ENCODE measurements around the gene NPAS3. TPM values are rescaled to one million over a fixed set of nuclear protein-coding genes. Genes with fewer than 3 reads are reported as not detected.

NPAS3 gene
- total and polyA plus RNA-seq, 8 donors: 0.23 to 2.8 (median 1.4) TPM

DNA sequence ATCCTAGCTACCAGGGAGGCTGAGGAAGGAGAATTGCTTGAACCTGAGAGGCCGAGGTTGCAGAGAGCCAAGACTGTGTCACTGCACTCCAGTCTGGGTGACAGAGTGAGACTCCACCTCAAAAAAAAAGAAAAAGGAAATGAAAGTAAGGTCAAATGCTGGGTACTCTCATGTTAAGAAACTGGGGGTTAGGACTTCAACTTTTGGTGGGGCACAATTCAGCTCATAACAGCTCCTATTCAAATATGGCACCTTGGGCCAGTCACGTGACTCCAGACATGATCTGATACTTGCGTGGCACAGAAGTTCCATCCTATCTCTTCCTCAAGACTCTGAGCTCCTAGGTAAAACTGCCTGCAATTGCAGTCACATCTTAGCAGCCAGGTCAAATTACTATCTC is 869.5 kb downstream of the NPAS3 start:
- no peak for FAIRE-seq

GRCh38 chr14:33809396-33809981 is 870.8 kb downstream of the NPAS3 start:
- no peaks in the 10 kb centered on the region for H3K27me3 ChIP-seq
- DNase-seq (no peak), FAIRE-seq (no peak), ATAC-seq (no peak)
- intact Hi-C loops (cut with DNase I): no loop called here
- H3K4me3 ChIP-seq: no peak overlapping the region
- H3K4me1 ChIP-seq: no peaks in the 10 kb centered on the region
- no peak overlapping the region for H3K27ac ChIP-seq
- TF ChIP-seq CTCF (IDR thresholded peaks at IDR 0.05): no peak
- no peaks in the 10 kb centered on the region for H3K36me3 ChIP-seq
- 85 to 93% methylated on average over 2 of the region's 2 CpGs for WGBS, 2 donors
- no peaks in the 10 kb centered on the region for H3K9me3 ChIP-seq

More for the DNA sequence above, 869.5 kb downstream of the NPAS3 start:
- no peak for TF ChIP-seq CTCF (IDR thresholded peaks at IDR 0.05)
- no peaks in the 10 kb centered on the region for H3K4me1 ChIP-seq
- H3K27me3 ChIP-seq: no peaks in the 10 kb centered on the region
- ATAC-seq (no peak), DNase-seq (no peak)
- H3K9me3 ChIP-seq: no peaks in the 10 kb centered on the region
- H3K4me3 ChIP-seq: no peak overlapping the region
- H3K27ac ChIP-seq: no peak overlapping the region
- WGBS, 2 donors: 62 to 67% methylated on average over 3 of the region's 3 CpGs
- intact Hi-C loops (cut with DNase I): no loop called here
- H3K36me3 ChIP-seq: no peaks in the 10 kb centered on the region

GRCh38 chr14:33810308-33810707 is 871.6 kb downstream of the NPAS3 start:
- Histone ChIP-seq H3K36me3 (no peaks in the 10 kb centered on the region), H3K9me3 (no peaks in the 10 kb centered on the region), H3K27ac (no peak overlapping the region), H3K27me3 (no peaks in the 10 kb centered on the region), H3K4me3 (no peak overlapping the region), H3K4me1 (no peaks in the 10 kb centered on the region)
- WGBS, 2 donors: 77 to 80% methylated on average over 6 of the region's 6 CpGs
- ATAC-seq (no peak), DNase-seq (no peak), FAIRE-seq (no peak)
- TF ChIP-seq CTCF (IDR thresholded peaks at IDR 0.05): no peak
- intact Hi-C loops (cut with DNase I): no loop called here

DNA sequence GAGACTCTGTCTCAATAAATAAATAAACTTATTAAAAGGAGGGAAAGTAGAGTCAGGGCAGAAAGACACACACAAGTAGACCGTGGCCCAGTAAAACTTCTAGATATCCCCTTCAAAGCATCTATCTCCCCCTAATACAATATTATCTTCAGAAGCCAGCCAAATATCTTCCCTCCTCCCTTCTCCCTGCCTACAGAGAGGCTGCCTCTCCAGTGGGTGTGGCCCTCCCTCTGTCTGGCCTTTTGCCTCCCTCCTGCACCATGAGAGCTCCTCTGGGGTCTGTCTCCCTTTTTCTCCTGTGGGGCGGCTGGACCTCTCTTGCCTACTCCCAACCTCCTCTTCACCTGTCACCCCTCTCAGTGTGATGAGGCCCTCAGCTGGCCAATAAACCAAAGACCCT is 873.0 kb downstream of the NPAS3 start:
- Histone ChIP-seq H3K4me3 (no peak overlapping the region), H3K4me1 (no peaks in the 10 kb centered on the region), H3K36me3 (no peaks in the 10 kb centered on the region), H3K27ac (no peak overlapping the region), H3K9me3 (no peaks in the 10 kb centered on the region), H3K27me3 (no peaks in the 10 kb centered on the region)
- FAIRE-seq (no peak), ATAC-seq (no peak), DNase-seq (no peak)
- TF ChIP-seq CTCF (IDR thresholded peaks at IDR 0.05): no peak
- intact Hi-C loops (cut with DNase I): no loop called here
- WGBS, 2 donors: 87 to 100% methylated on average over 2 of the region's 2 CpGs

DNA sequence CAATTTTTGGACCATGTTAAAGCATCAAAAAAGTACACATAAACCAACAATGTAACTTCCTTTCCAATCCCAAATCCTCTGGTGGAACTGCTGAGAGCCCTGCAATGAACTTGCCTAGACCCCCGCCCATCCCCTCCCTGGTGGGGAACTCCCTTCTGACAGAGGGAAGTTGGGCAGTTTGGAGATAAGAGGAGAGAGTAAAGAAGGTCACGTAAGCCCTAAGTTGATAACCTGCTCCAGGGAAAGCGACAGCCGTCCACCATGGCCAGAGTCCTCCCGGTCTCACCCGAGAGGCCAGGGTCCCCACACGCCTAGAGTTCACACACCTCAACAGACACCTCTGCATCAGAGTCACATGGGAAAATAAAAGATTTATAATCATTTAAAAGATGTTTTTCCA is 873.5 kb downstream of the NPAS3 start:
- Histone ChIP-seq H3K4me1 (no peaks in the 10 kb centered on the region), H3K4me3 (no peak overlapping the region), H3K27me3 (peaks cover 0 to under 1% (median 0%) of the 10 kb centered on the region in 4 donors), H3K27ac (no peak overlapping the region), H3K9me3 (no peaks in the 10 kb centered on the region), H3K36me3 (no peaks in the 10 kb centered on the region)
- no peak for FAIRE-seq
- intact Hi-C loops (cut with DNase I): no loop called here
- no peak for TF ChIP-seq CTCF (IDR thresholded peaks at IDR 0.05)
- DNase-seq: no peak
- ATAC-seq: no peak
- WGBS, 2 donors: 45% methylated on average over 7 of the region's 7 CpGs

All from pancreas (tissue), 10 donors.